ENCODE measurements around the gene CRYBB3.
"Not testable (repeated sequence)": the region's sequence is repeated elsewhere in the genome, so short reads cannot be mapped to it uniquely, and the experiment has no call there.

The CRYBB3 gene

DNA sequence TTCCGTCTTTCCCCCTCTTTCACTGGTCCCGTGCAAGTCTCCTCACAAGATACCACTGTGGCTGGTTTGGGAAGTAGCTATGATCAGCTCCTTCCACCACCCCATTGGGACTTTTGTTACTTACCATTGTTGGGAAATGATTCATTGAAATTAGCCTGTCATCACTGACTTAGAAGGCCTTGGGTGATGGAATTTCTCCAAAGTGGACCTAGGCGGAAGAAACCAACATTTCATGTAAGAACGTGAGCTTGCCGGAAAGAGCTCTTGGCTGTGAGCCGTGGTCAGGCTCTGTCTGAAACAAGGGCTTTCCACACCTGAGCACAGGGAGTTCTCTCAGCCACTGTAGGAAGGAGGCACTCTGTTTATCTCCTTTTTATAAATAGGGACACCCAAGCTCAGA is 23.5 kb upstream of the CRYBB3 start:
- H3K4me3 ChIP-seq (ENCODE audit: low read length), result no peak overlapping the region
- TF ChIP-seq CTCF (conservative IDR thresholded peaks at IDR 0.05; ENCODE audit: low read depth, low read length), result no peak
- DNase-seq (ENCODE audit: low read depth), result no peak

DNA sequence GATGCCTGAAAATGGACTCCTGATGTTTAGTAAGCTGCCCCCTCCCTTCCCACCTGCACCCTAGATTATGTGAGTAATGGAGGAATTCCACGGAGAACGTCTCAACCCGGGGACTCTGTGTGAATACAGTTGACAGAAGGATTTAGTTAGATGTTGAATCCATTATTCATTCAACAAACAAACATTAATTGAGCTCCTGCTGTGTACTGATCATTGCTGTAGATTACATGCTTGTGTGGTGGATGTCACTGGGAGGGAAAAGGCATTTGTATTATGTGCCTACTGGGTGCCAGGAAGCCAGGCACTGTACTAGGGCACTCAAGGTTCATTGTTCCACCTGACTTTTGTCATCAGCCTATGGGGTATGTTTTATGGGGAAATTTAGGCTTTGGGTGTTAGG is 22.9 kb upstream of the CRYBB3 start:
- H3K4me3 ChIP-seq (ENCODE audit: low read length), result no peak overlapping the region
- TF ChIP-seq CTCF (conservative IDR thresholded peaks at IDR 0.05; ENCODE audit: low read depth, low read length), result no peak
- no peak for DNase-seq (ENCODE audit: low read depth)

GRCh38 chr22:25177226-25177625 is 22.4 kb upstream of the CRYBB3 start:
- TF ChIP-seq CTCF (conservative IDR thresholded peaks at IDR 0.05; ENCODE audit: low read depth, low read length), result no peak
- H3K4me3 ChIP-seq (ENCODE audit: low read length), result no peak overlapping the region
- no peak for DNase-seq (ENCODE audit: low read depth)

GRCh38 chr22:25177895-25178294 is 21.8 kb upstream of the CRYBB3 start:
- no peak for TF ChIP-seq CTCF (conservative IDR thresholded peaks at IDR 0.05; ENCODE audit: low read depth, low read length)
- H3K4me3 ChIP-seq (ENCODE audit: low read length), result no peak overlapping the region
- DNase-seq (ENCODE audit: low read depth), result no peak

DNA sequence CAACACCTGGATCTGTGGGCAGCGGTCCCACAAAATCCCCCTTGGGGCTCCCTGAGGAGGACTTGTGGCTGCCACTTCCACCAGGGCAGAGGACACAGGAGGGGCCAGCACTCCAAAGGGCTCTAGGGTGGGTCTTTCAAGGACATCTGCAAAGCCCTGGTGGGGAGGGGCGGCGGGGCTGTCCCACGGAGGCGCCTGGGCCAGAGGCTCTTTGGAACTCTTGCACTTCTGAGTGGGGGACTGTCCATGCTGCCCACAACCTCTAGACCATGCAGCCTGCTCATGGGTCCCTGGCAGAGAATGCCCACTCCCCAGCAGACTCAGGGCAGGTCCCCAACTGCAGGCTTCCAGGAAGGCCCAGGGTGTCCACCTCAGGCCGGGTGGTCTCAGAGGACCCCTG is 21.3 kb upstream of the CRYBB3 start:
- not testable (repeated sequence) for H3K4me3 ChIP-seq (ENCODE audit: low read length); DNase-seq (ENCODE audit: low read depth)

GRCh38 chr22:25178869-25179631 is 20.6 kb upstream of the CRYBB3 start:
- not testable (repeated sequence) for H3K4me3 ChIP-seq (ENCODE audit: low read length); DNase-seq (ENCODE audit: low read depth)

DNA sequence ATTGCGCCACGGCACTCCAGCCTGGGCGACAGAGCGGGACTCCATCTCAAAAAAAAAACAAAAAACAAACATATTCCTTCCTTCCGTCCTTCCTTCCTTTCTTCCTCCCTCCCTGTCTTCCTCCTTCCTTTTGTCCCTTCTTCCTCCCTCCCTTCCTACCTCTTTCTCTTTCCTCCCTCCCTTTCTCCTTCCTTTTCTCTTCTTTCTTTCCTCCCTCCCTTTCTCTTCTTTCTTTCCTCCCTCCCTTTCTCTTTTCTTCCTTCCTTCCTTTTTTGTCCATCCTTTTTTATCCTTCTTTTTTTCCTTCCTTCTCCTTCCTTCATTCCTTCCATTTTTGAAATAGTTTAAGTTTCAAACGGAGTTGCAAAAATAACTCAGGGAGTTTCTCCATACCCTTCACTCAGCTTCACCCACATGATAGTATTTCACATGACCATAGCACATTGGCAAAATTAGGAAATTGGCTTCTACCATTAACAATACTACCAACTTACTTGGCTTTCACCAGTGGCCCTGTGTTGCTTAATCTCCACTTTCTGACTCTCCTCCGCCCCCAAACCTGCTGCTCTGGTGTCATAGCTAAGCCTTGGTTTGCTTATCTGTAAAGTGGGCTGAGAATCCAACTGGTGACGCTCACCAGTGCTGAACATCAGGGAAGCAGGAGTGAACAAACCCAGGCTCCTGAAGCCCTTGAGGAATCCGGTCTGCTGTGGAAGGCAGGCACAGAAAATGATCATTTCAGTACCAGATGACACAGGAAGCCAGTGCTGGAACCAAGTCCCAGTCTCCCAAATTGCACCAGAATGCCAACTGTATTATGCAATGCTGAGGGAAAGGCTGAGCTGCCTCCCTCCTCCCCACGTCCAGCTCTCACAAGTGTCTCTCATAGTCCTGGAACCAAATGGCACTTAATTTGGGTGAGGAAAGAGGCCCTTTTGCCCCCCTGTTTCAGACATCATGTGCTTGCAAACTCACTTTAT is 17.2 kb upstream of the CRYBB3 start:
- DNase-seq (ENCODE audit: low read depth), result no peak
- H3K4me3 ChIP-seq (ENCODE audit: low read length), result no peak overlapping the region
- no peak for TF ChIP-seq CTCF (conservative IDR thresholded peaks at IDR 0.05; ENCODE audit: low read depth, low read length)

All from retinal pigment epithelial cell (primary cell).